ENCODE data around the gene PKN2.

The PKN2 gene

GRCh38 chr1:88736633-88737248 is 52.7 kb downstream of the PKN2 start:
- DNase-seq, result no peak

- DNase-seq, result no peak
Measured at GRCh38 chr1:88737338-88737927, 53.4 kb downstream of the PKN2 start.

- DNase-seq, result no peak
Measured at GRCh38 chr1:88740784-88741183, 56.7 kb downstream of the PKN2 start.

- DNase-seq, result no peak
Measured at GRCh38 chr1:88741413-88741812, 57.3 kb downstream of the PKN2 start.

- DNase-seq, result no peak
Measured at GRCh38 chr1:88742531-88742930, 58.5 kb downstream of the PKN2 start.

- DNase-seq, result no peak
Measured at GRCh38 chr1:88744142-88744541, 60.1 kb downstream of the PKN2 start.

- no peak for DNase-seq
Measured at GRCh38 chr1:88746916-88747315, 62.8 kb downstream of the PKN2 start.

GRCh38 chr1:88751714-88752113 is 67.6 kb downstream of the PKN2 start:
- no peak for DNase-seq

GRCh38 chr1:88753506-88753905 is 69.4 kb downstream of the PKN2 start:
- no peak for DNase-seq

- DNase-seq, result no peak
Measured at GRCh38 chr1:88763649-88764406, 79.8 kb downstream of the PKN2 start.

GRCh38 chr1:88768187-88768586 is 84.1 kb downstream of the PKN2 start:
- no peak for DNase-seq

GRCh38 chr1:88768816-88769215 is 84.7 kb downstream of the PKN2 start:
- no peak for DNase-seq

- DNase-seq, result no peak
Measured at GRCh38 chr1:88773540-88774150, 89.6 kb downstream of the PKN2 start.

- DNase-seq, result no peak
Measured at GRCh38 chr1:88774151-88774556, 90.1 kb downstream of the PKN2 start.

GRCh38 chr1:88777604-88778149 is 93.6 kb downstream of the PKN2 start:
- DNase-seq, result no peak

GRCh38 chr1:88779880-88780279 is 95.8 kb downstream of the PKN2 start:
- no peak for DNase-seq

- peak; percentile 15 for DNase-seq
Measured at GRCh38 chr1:88780485-88780884, 96.4 kb downstream of the PKN2 start.

GRCh38 chr1:88783145-88783544 is 99.1 kb downstream of the PKN2 start:
- DNase-seq, result no peak

- no peak for DNase-seq
Measured at GRCh38 chr1:88784551-88784950, 100.5 kb downstream of the PKN2 start.

- DNase-seq, result no peak
Measured at GRCh38 chr1:88787023-88787903, 103.2 kb downstream of the PKN2 start.

GRCh38 chr1:88791192-88791591 is 107.1 kb downstream of the PKN2 start:
- no peak for DNase-seq

- no peak for DNase-seq
Measured at GRCh38 chr1:88799491-88799890, 115.4 kb downstream of the PKN2 start.
